GM21360 (cell line): Measurements from ENCODE around the gene FGF6.
"Not testable (repeated sequence)": the region's sequence is repeated elsewhere in the genome, so short reads cannot be mapped to it uniquely, and the experiment has no call there.

Source experiments
- ATAC-seq: cut with Tn5 transposase; IDR thresholded peaks from one replicate; pipeline ENCODE4 v1.9.1; 2021; ENCODE audit warnings: mild to moderate bottlenecking, moderate library complexity; ENCODE audit not compliant: unreplicated experiment

The FGF6 gene

GRCh38 chr12:4421590-4422031 lies 24.0 kb downstream of the FGF6 start:
- ATAC-seq: no peak

- no peak for ATAC-seq
These were observed 25.4 kb downstream of the FGF6 start for GRCh38 chr12:4420138-4420670.

- ATAC-seq: no peak
These were observed 26.7 kb downstream of the FGF6 start for GRCh38 chr12:4418913-4419312.

GRCh38 chr12:4417936-4418335 lies 27.7 kb downstream of the FGF6 start:
- no peak for ATAC-seq

- no peak for ATAC-seq
These were observed 28.2 kb downstream of the FGF6 start for GRCh38 chr12:4417455-4417854.

GRCh38 chr12:4416276-4416675 lies 29.3 kb downstream of the FGF6 start:
- ATAC-seq: no peak

GRCh38 chr12:4412465-4412864 lies 33.1 kb downstream of the FGF6 start:
- no peak for ATAC-seq

- ATAC-seq: no peak
These were observed 33.6 kb downstream of the FGF6 start for GRCh38 chr12:4412056-4412455.

- no peak for ATAC-seq
These were observed 38.5 kb downstream of the FGF6 start for GRCh38 chr12:4407136-4407535.

- not testable (repeated sequence) for ATAC-seq
These were observed 40.6 kb downstream of the FGF6 start for GRCh38 chr12:4404877-4405637.

GRCh38 chr12:4402996-4403395 lies 42.6 kb downstream of the FGF6 start:
- ATAC-seq: no peak

GRCh38 chr12:4401117-4401516 lies 44.5 kb downstream of the FGF6 start:
- no peak for ATAC-seq

- no peak for ATAC-seq
These were observed 49.8 kb downstream of the FGF6 start for GRCh38 chr12:4395818-4396217.

- no peak for ATAC-seq
These were observed 52.4 kb downstream of the FGF6 start for GRCh38 chr12:4393211-4393610.

GRCh38 chr12:4392223-4392742 lies 53.3 kb downstream of the FGF6 start:
- no peak for ATAC-seq

GRCh38 chr12:4388662-4389061 lies 57.0 kb downstream of the FGF6 start:
- ATAC-seq: no peak

- no peak for ATAC-seq
These were observed 57.6 kb downstream of the FGF6 start for GRCh38 chr12:4388032-4388431.

GRCh38 chr12:4387607-4388006 lies 58.0 kb downstream of the FGF6 start:
- ATAC-seq: no peak

- no peak for ATAC-seq
These were observed 58.8 kb downstream of the FGF6 start for GRCh38 chr12:4386801-4387200.
